Measurements from ENCODE around the gene RAB3C. TPM values are rescaled to one million over a fixed set of nuclear protein-coding genes. Genes with fewer than 3 reads are reported as not detected.

RAB3C gene
- total RNA-seq, 1 donor from 2014 or later: 2.5 TPM

DNA sequence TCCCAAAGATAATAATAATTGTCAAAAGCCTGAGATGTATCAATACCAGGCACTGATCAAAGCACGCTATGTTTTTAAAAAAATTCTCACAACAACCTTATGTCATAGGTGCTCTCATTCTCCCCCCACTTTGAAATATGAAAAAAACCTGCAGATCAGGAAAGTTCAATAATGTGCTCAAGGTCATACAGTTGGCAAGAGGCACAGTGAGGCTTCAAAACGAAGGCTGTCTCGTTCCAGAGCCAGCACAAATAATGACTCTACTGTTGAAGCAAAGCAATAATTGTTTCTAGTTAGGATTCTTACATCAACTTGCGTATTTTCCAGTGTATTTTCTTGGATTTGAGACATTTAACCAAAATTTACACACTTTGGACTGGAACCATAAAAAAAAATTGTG, 88.3 kb downstream of the RAB3C start:
- no peak for TF ChIP-seq POLR2A (IDR thresholded peaks at IDR 0.05)
- TF ChIP-seq, protein P1, sequence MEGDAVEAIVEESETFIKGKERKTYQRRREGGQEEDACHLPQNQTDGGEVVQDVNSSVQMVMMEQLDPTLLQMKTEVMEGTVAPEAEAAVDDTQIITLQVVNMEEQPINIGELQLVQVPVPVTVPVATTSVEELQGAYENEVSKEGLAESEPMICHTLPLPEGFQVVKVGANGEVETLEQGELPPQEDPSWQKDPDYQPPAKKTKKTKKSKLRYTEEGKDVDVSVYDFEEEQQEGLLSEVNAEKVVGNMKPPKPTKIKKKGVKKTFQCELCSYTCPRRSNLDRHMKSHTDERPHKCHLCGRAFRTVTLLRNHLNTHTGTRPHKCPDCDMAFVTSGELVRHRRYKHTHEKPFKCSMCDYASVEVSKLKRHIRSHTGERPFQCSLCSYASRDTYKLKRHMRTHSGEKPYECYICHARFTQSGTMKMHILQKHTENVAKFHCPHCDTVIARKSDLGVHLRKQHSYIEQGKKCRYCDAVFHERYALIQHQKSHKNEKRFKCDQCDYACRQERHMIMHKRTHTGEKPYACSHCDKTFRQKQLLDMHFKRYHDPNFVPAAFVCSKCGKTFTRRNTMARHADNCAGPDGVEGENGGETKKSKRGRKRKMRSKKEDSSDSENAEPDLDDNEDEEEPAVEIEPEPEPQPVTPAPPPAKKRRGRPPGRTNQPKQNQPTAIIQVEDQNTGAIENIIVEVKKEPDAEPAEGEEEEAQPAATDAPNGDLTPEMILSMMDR (IDR thresholded peaks at IDR 0.05): no peak
- TF ChIP-seq POLR2AphosphoS5 (IDR thresholded peaks at IDR 0.05; ENCODE audit: insufficient read depth in 1 of 2, low read depth in 1 of 2): no peak
- DNase-seq (ENCODE audit: extremely low spot score in 2 of 2): no peak
- Histone ChIP-seq H3K4me1 (no peaks in the 10 kb centered on the region), H3K27me3 (no peaks in the 10 kb centered on the region), H3K36me3 (no peaks in the 10 kb centered on the region), H3K27ac (no peak overlapping the region), H3K9me3 (no peaks in the 10 kb centered on the region), H3K4me3 (no peak overlapping the region)
- intact Hi-C loops (cut with DNase I): no loop called here

DNA sequence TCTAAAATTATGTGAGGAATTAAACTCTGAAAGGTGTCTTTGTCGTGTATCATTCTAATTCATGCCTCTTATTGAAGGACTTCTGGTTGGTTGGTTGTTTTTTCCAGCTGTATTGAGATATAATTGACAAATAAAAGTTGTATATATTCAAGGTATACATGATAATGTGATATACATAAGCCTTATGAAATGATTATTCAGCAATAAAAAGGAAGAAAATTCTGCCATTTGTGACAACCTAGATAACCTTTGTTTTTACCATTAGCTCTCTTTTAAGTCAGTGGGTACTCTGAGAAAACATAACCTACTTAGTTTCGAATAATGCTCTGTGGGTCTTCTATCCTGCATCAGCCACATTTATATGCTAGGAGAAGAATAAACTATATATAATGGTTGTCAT, 89.6 kb downstream of the RAB3C start:
- no peak for TF ChIP-seq POLR2AphosphoS5 (IDR thresholded peaks at IDR 0.05; ENCODE audit: insufficient read depth in 1 of 2, low read depth in 1 of 2)
- TF ChIP-seq, protein P1 (IDR thresholded peaks at IDR 0.05): no peak
- no peak for TF ChIP-seq POLR2A (IDR thresholded peaks at IDR 0.05)
- no peak for DNase-seq (ENCODE audit: extremely low spot score in 2 of 2)
- H3K27me3 ChIP-seq: no peaks in the 10 kb centered on the region
- H3K9me3 ChIP-seq: no peaks in the 10 kb centered on the region
- no peak overlapping the region for H3K27ac ChIP-seq
- H3K4me1 ChIP-seq: no peaks in the 10 kb centered on the region
- no peak overlapping the region for H3K4me3 ChIP-seq
- intact Hi-C loops (cut with DNase I): no loop called here
- H3K36me3 ChIP-seq: no peaks in the 10 kb centered on the region

DNA sequence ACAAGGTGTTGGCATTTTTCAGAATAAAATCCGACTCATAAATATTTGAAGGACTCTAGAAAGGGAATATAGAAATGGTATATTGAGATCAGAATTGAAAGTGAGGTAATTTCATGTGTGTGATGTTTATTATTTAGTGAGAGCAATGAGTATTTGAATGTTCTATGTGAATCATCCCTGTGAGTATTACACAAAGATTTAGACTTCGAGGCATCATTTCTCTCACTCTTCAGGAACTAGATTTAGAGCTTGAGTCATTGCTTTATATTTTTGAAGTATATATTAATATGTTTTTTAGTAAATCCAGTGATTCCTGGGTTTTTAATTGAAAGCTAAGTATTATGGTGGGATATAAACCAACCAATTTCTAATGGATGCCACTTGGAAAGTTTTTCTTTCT, 91.2 kb downstream of the RAB3C start:
- intact Hi-C loops (cut with DNase I): no loop called here
- no peak for DNase-seq (ENCODE audit: extremely low spot score in 2 of 2)
- Histone ChIP-seq H3K4me3 (no peak overlapping the region), H3K9me3 (no peaks in the 10 kb centered on the region), H3K27me3 (no peaks in the 10 kb centered on the region), H3K4me1 (no peaks in the 10 kb centered on the region), H3K27ac (no peak overlapping the region), H3K36me3 (no peaks in the 10 kb centered on the region)
- TF ChIP-seq POLR2A (IDR thresholded peaks at IDR 0.05) (no peak), POLR2AphosphoS5 (IDR thresholded peaks at IDR 0.05; ENCODE audit: insufficient read depth in 1 of 2, low read depth in 1 of 2) (no peak)
- TF ChIP-seq, protein P1 (IDR thresholded peaks at IDR 0.05): no peak

DNA sequence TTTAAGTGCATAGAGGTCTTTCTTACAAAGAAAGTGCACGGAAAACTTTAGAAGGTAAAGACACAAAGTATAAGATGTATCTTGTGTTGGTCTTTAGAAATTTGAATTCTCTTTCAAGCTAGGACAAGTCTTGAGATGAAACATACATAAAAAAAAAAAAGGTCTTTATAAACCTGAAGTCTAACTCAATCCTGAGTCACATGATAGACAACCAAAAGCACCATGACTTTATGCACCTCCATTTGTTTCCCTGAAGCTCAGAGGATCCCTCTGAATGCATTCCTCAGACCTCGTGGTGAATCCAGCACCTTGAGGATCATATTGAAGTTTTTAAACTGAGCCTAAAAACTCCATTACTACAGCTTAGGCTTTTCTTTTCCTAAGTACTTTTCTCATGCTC, 91.8 kb downstream of the RAB3C start:
- H3K27ac ChIP-seq: no peak overlapping the region
- H3K27me3 ChIP-seq: no peaks in the 10 kb centered on the region
- H3K9me3 ChIP-seq: no peaks in the 10 kb centered on the region
- no peak for TF ChIP-seq POLR2AphosphoS5 (IDR thresholded peaks at IDR 0.05; ENCODE audit: insufficient read depth in 1 of 2, low read depth in 1 of 2)
- TF ChIP-seq, protein P1 (IDR thresholded peaks at IDR 0.05): no peak
- TF ChIP-seq POLR2A (IDR thresholded peaks at IDR 0.05): no peak
- no peaks in the 10 kb centered on the region for H3K36me3 ChIP-seq
- intact Hi-C loops (cut with DNase I): no loop called here
- no peak for DNase-seq (ENCODE audit: extremely low spot score in 2 of 2)
- H3K4me1 ChIP-seq: no peaks in the 10 kb centered on the region
- no peak overlapping the region for H3K4me3 ChIP-seq

DNA sequence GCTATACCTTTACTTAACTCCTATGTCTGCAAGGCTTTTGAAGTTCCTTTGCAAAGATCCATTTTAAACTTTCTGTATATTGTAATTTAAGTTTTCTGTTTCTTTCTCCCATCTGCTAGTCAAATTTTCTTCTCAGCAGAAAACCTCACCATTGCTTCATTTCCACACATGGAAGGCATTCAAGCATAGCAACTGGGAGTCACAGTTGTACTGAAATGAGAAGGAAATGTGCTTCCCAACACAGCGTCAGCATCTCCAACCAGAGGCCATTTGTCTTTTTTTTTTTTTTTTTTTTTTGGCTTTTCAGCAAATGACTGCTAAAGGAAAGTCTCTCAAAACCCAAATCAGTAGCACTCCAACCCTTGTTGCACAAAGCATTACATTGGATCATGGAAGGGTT, 92.5 kb downstream of the RAB3C start:
- DNase-seq (ENCODE audit: extremely low spot score in 2 of 2): no peak
- Histone ChIP-seq H3K36me3 (no peaks in the 10 kb centered on the region), H3K27ac (no peak overlapping the region), H3K4me3 (no peak overlapping the region), H3K27me3 (no peaks in the 10 kb centered on the region), H3K9me3 (no peaks in the 10 kb centered on the region), H3K4me1 (no peaks in the 10 kb centered on the region)
- intact Hi-C loops (cut with DNase I): no loop called here
- TF ChIP-seq POLR2A (IDR thresholded peaks at IDR 0.05) (no peak), POLR2AphosphoS5 (IDR thresholded peaks at IDR 0.05; ENCODE audit: insufficient read depth in 1 of 2, low read depth in 1 of 2) (no peak)
- TF ChIP-seq, protein P1 (IDR thresholded peaks at IDR 0.05): no peak

Data from vagina (tissue), 2 donors.